Superior temporal gyrus (tissue), 1 donor: ENCODE results near the gene DUSP22.

Experiments used
- DNase-seq: peaks from one replicate; pipeline ENCODE4 v3.0.0-alpha.2; 2016; ENCODE audit errors: extremely low spot score

Gene DUSP22

DNA sequence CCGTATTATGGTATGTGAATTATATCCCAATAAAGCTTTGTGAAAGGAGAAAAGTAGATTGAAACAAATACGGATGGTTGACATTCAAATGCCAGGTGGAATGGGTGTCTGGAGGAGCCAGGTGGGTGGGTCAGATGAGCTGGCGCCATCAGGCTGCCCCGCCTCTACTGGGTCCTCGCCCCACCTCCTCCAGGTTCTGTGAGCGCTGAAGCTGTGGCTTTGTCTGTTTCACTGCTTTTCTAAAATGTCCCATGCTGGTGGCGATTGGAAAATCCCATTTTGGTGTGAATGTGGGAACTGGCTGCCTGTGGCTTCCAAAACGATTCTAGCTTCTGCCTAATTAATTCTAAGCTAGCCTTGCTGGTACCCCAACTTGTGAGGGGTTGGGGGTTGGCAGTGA lies 16.5 kb downstream of the DUSP22 start:
- no peak for DNase-seq

DNA sequence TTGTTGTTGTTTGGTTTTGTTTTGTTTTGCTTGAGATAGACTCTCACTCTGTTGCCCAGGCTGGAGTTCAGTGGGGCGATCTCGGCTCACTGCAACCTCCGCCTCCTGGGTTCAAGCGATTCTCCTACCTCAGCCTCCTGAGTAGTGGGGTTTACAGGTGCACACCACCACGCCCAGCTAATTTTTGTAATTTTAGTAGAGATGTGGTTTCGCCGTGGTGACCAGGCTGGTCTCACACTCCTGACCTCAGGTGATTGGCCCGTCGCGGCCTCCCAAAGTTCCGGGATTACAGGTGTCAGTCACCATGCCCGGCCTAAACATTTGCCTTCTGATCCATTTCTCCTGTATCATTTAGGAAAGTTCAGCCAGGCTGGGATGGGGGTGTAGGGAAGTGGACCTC lies 17.7 kb downstream of the DUSP22 start:
- no peak for DNase-seq

DNA sequence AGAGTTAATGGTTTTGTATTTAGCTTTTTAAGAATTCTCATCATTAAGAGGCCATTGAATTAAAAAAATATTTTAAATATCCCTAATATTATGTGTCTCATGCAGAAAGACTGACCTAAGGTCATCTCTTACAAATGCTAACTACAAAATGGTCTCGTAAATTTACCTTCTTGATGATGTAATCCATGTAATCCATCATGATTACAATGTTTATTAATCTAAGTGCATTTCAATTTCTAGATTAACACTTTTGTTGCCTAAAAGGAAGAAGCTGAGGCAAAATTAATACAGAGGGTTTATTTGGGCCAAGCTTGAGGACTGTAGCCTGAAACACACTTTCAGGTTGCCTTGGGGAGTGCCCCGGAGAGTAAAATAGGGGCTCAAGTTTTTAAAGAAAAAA lies 18.4 kb downstream of the DUSP22 start:
- DNase-seq: no peak

DNA sequence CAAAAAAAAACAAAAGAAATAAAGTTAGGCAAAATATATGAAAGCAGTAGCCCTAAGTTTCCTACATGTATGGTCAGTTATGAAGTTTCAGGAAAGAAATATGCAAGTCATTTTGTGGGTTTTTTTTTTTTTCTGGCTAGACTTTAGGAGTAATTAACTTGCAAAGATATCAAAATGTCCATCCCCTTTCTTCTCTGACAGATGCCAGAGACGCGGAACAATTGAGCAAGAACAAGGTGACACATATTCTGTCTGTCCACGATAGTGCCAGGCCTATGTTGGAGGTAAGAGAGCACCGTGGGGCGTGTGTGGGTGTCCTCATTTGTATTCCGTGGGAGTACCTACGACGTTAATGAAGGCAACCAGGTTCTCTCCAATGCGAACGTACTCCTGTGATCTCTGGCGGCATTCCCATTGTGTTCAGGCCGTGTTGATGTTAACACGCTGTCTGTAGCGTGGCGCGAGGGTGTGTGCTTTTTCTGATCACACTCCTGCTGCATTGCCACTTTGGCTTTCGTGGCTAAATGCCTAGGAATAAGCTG lies 19.5 kb downstream of the DUSP22 start:
- no peak for DNase-seq

DNA sequence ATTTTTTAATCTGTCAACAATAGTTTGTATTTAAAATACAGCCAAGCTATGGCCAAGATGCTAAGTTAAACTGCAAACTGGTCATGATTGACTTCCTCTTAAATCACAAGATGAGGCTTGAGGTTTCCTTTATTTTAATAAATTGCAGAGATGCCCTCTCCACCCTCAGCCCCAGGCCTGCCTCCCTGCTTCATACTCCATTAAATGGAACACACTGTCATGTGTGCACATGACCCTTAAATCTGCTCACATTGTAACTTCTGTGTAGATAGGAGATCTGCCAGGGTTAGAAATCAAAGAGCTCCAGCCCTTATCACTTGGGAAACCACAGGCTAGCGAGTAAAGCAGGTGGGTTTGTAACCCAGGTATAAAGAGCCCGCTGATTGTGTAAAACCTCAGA lies 20.8 kb downstream of the DUSP22 start:
- no peak for DNase-seq

DNA sequence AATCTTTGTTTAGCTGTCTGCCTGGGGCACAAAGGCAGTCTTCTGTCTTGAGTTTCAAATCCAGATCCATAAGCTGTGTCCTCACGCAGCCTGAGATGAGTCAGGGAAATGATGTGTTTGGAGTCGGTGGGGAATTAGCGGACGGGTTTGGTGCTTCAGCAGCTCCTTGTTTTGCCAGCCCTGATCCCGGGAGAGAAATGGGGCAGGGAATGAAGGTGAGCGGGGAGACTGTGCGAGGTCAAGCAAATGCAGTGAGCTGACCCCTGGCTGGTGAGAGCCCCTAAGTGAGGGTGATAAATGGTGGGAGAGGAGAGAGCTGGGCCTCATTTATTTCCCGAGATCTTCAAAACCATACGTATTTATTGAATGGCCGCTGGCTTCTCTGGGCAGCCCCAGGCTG lies 21.6 kb downstream of the DUSP22 start:
- no peak for DNase-seq

DNA sequence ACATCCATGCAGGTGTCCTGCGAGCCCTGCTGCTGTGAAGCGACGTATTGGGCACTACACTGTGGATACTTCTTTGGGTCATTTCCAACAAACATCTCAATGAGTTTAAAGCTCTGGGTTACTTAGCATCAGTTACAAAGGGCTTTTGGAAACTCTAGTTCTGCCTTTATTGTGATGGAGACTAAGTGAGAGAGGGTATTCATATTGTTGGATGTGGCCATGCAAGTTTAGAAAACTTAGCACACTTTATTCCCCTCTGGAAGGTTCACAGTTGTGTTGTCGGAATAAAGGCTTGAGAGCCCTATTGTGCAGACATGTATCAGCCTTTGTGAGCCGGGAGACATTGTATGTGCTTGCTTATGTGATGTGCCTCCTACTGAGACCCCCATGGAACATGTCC lies 22.1 kb downstream of the DUSP22 start:
- DNase-seq: no peak

DNA sequence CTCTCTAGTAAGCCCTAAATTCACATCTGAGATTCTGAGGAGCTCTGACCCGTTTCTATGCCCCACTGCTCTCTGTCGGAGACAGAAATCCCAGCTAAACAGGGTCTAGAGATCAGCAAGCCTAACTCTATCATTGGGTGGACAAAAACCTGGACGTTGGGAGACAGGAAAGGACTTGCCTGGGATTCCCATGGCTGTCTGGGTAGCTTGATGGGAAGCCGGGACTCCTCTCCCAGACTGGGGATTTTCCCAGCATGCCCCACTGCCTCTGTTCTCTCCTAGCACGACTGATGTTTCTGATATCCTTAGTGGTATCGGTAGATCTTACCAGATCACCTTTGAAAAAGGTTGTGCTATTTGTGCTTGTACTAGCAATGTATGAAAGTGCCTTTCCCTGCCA lies 22.9 kb downstream of the DUSP22 start:
- no peak for DNase-seq

DNA sequence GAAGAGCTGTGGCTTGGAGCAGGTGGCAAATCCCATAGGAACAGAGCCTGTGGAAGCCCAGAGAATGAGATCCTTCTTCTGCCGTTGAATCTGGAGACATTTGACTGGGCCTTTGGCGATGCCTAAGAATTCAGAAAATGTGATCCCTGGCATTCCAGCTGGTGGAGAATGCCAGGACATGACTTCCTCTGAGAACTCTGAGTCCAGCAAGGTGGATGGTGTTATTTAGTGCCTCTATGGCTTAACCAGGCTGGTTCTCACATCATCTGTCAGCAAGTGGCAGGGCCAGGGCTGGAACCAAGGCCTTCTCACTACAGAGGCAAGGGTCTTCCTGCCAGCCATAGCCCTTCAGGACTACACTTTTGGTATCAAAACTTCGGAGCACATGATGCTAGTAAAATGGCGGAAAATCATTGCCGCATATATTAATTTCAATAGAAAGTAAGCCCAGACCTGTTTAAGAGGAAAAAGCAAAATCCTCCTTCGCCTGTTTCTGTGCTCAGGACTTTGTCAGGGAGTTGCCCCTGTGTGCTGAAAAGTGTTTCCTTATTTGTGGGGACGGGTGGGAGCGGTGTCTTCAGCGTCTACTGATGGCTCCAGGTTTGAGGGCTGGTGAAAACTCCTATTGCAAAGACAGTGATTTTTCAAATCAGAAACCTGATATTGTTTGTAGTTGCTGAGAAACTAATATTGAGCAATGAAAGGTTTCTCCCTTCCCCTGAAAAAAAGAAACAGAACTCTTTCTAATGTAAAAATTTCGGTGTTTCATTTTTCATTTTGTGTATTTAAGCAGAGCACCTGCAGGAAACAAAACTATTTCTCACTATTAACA lies 23.9 kb downstream of the DUSP22 start:
- no peak for DNase-seq

DNA sequence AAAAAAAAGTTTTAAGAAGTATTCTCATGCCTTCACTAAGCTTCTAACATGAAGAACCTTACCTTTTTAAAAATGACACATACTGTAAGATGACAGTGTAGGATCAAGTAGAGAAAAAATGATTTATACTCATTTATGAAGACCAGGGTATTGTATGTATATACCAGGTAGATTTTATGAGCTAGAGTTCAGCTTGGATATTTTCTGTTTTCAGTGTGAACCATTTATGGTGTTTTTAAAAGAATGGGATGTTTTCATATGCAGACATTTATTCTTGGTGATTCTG lies 24.4 kb downstream of the DUSP22 start:
- no peak for DNase-seq

DNA sequence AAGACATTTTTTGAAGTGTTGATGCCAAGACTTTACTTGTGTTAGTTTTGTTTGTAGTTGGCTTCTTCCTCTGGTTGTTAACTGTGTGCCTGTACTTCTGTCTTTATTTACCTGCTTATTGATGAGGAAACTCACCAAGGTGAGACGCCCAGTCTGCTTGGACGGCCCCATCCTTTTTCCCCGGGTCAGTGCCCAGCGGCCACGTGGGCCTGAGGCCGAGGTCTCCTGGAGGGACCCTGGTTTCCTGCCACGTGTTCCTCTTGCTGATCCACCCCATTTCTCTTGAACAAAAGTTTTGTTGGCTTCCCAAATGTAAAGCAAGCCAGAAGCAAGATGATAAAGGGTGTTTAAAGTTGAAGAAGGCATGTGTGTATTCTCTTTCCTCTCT lies 24.8 kb downstream of the DUSP22 start:
- no peak for DNase-seq

DNA sequence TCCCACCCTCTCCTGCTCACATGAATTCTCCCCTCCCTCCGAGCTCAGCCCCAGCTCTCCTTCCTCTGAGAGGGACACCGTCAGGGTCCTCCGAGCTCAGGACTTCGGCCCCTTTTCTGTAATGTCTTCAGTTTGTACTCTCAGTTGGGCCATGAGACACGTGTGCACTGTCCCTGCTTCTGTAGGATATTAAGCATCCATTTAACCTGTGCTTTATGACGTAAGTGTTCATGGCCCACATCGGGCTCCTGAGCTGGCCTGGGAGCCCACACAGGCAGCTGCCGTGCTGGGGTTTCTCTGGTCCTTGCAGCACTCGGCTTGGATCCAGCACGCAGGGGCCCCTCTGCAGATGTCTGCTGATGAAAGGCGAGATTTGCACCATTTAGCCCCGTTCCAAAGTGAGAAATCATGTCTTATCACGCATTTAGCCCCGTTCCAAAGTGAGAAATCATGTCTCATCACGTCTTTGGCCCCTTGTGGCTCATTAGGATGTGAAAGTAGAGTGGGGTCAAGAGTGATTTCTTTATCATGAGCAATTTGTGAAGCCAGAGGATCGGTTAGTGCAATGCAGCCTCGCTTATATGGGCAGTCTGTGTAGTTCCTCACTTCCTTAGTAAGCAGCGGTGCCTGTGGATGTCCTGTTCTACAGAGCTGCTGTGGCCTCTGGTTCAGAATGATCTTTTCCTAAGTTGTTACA lies 25.3 kb downstream of the DUSP22 start:
- no peak for DNase-seq

DNA sequence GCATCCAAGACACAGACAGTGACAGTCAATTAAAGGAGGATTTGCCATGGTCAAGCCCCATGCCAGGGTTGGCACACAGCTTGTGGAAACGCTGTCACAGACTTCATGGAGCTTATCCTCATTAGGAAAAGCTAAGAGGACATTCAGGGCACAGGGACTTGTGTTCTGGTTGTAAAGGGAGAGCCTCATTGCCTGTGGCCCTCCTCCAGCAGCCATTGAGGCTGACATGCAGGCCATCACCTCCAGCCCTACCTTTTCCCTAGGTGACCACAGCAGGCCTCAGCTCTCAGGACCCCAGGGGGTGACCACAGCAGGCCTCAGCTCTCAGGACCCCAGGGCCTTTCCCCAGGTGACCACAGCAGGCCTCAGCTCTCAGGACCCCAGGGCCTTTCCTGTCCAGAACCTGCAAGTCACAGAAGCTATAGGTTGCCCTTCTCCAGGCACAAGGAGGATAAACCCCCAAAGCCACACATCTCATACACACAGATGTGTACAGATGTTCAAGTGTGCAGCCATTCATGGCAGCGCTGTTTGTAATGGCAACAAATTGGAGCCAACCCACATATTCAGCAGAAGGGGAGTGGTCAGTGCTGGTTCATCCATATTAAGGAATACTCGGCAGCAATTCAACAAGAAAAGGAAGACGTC lies 26.1 kb downstream of the DUSP22 start:
- DNase-seq: no peak

DNA sequence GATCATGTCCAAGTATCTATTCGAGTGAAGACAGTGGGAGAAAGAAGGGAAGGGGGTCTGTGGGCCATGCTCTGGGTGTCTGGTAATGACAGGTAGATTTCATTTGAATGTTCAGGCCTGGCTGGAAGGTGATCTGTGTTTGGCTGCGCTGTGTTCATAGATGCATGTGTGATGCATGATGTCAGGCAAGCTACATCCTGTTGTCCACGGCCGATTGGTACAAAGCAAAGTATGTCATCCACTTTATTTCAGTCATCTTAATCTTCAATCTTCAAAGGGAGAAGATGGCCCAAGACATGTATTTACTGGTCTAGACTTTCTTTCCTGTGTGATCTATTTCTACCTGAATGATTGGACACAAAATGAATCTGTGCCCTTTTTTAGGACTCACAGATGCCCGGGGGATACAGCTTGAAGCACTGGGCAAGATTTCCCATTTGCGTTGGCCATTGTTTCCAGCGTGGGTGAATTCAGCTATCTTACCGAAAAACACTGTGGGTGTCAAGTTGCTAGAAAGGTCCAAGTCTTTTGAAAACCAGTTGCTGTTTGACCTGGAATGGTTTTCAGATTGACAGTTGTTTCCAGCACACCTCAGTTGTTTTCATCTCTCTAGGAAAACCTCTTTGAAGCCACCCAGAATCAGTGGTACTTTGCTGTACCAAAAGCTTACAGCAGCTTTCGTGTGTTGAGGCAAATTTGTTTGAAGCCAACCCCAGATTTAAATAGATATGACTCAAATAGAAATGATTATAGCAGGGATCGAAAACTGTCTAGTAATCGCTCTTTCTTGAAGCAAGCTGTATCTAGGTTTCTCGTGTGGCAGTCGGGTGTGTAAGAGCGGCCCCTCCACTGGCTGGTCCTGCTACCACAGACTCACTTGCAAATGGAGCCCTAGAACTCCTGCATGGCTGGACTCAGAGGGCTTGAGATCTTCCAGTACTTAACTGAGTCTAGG lies 27.2 kb downstream of the DUSP22 start:
- DNase-seq: no peak

DNA sequence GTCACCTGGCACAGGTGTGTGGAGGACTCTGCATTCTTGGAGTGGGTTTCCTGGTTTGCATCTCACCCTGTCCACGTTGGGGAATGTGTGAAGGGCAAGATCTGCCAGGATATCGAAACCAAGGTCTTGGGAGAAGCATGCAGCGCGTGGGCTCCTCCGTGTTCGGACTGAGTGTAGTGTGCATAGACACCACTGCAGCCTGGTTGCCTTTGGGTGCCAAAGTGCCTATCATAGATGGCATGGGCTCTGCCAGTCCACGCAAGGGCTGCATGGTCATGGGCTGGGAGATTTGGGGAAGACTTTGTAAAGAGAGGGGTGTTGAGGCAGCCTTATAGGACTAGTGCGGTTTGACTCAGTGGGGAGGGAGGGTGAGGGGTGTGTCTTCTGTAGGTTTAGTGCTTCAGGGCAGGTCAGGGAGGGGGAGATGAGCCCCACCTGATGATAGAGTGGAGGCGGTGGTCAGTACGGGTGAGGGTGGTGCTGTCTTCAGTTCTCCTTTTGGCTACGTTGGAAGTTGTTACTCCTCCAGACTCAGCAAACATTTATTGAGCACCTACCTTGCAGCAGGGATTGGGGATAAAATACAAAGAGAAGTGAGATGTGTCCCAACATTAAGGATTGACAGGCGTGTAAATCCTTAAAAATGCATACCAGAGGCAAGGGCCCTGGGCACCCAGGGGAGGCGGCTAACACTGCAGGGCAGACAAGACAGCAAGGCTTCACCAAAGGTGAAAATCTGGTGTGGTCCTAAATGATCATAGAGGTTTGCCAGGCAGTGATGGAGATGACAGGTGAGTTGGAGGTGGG lies 28.3 kb downstream of the DUSP22 start:
- DNase-seq: no peak

DNA sequence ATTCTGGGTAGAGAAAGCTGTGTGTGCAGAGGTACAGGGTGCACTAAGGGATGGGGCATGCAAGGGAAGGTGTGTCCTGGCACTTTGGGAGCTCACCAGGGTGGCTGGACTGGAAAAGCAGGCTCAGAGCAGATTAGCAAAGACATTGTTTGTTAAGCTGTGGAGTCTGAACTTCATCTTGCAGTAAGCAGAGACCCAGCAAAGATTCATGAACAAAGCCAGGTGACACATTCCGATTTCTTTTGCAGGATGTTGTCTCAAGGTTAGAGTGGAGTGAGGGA lies 28.8 kb downstream of the DUSP22 start:
- DNase-seq: no peak

DNA sequence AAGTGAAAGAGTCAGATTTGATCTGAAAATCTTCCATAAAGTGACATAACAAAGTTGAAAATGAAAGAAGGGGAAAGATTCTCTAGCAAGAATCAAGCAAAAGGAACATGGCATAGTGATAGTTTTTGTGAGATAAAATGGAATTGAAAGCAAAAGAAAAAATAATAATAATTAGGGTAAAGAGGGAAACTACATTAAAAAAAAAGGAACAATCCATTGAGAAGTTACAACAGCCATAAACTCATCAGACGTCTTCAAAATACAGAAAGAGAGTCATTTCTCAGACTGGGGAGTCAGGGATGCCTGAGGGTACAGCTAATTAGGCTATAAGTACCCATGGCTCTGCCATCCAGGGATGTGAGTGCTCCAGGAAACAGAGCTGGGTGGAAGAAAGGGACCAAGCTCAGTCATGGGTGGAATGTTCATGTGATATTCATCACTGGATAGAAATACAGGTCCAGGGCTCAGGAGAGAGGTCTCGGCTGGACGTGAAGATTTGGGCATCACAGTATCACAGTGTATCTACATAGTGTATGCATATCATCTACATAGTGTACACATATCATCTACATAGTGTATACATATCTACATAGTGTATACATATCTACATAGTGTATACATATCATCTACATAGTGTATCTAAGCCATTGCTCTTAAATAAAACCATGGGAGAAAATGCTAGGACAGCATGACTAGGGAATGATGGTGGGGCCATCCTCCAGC lies 29.4 kb downstream of the DUSP22 start:
- DNase-seq: no peak

DNA sequence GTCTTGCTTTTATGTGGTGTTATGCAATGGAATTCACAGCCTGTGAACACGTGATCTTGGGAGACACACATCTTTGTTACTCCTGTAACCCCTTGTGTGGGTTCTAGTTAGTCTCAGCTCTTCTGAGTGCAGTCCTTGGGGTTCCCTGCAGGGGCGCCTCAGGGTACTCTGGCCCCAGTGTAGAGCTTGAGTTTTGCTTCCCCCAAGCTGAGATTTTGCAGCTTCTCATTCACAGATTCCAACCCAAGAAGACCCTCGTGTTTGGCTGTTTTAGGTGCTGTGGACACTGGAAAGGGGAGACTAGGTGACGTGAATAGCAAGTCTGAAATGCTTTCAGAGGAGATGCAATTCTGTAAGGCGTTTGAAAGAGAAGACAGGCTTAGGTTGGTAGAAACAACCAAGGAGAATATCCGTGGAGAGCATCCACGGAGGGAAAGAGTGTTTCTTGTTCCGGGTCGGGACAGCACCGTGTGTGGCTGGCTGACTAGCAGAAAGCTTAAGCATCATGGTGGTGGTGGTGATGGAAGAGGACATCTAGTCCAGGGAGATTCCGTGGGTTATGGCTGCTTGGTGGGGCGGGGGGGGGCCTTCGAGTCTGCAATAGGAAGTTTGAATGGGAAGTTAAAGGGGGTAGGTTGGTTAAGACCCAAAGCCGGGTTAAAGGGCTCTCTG lies 30.1 kb downstream of the DUSP22 start:
- DNase-seq: no peak

DNA sequence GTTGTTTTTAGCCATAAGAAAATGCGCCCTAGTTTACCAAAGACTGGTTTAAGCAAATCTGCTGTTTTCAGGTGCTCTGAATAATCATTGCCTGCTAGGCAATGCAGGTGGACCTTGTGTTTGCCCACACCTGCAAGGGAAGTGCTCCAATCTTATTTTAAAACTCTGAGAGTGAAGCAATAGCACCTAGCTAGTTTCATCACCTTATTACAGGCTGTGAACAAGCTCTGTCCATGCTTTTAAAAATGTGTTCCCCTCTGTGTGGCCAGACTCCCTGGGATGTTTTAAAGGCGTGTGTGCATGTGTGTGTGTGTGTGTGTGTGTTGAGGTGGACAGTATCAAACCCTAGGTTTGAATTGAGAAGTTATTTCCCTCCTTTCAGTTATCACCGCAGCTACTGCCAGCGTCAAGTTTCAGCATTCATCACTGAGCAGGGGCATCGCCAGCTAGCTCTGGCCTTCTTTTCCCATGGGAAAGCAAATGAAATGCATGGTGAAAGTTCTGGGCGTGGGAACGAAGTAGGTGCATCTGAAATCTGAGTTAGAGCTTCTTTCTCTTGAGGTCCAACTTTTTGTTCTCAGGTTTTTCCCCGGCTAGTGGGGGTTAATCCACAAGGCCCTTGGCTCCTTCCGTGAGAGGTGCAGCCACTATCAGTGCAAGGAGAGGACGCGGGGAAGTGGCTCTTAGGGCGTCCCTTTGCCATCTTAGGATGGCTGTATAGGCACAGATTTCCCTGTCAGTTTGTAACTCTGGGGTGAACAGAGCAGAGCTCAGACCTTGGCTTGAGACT lies 30.8 kb downstream of the DUSP22 start:
- no peak for DNase-seq
